ENCODE measurements around the gene HOXC13. TPM values are rescaled to one million over a fixed set of nuclear protein-coding genes. Genes with fewer than 3 reads are reported as not detected.

The HOXC13 gene
- total and polyA plus RNA-seq, 9 of the 15 experiments (the other 6 are each of a cell fraction or from before 2014, with no cell fraction given), result 0.03 to 0.29 (median 0.17) TPM; not detected in 2

DNA sequence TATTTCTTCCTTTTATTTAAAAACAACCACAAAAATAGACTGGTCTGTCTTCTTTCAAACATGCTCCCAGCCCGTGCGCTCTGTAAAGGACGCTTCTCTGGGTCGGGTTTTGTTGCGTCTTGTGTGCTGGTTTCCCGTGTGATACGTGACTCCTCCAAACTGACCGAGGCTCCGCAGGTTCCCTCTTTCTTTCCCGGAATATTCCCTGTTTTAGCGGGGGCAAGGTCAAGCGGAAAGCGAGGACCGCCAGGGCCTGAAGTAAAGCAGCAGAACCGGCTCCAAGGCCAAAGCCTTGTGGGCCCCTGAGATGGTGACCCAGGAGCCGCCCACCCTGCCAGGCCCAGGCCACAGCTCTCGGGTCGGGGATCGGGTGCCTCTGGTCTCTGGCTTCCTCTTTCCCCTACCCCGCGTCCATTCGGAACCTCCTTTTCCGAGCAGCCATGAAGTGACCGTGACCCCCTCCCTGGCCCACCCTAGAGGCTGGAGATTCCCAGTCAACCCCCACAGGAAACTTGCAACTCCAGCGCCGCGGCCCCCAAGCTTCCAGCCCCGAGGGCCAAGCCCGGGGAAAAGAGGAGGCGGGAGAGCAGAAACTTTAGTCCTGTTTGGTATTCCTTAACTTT, 45.4 kb downstream of the HOXC13 start (continued):
- TF ChIP-seq ZBTB40 (IDR thresholded peaks at IDR 0.05) (no peak), ZBTB40 (CRISPR knock-in tag; IDR thresholded peaks at IDR 0.05) (no peak), TGIF2 (CRISPR knock-in tag; IDR thresholded peaks at IDR 0.05) (no peak)

Data from K562 (cell line).